ENCODE results near the gene DMD. TPM values are rescaled to one million over a fixed set of nuclear protein-coding genes. Genes with fewer than 3 reads are reported as not detected.

DMD gene
- total and polyA plus RNA-seq, 4 donors = 19.9 to 260 (median 111) TPM

GRCh38 chrX:31706466-31706865, 1504.9 kb downstream of the DMD start:
- ATAC-seq (ENCODE audit: low FRiP score) (no peak), DNase-seq (no peak)
- intact Hi-C loops (cut with DNase I) = no loop called here
- Histone ChIP-seq H3K9me3 (ENCODE audit: control insufficient read depth, low read length) (no peaks in the 10 kb centered on the region), H3K27ac (ENCODE audit: low read depth in 1 of 2, low read length in 2 of 2) (no peak overlapping the region), H3K4me3 (ENCODE audit: low read length in 2 of 2) (no peak overlapping the region), H3K4me1 (ENCODE audit: control insufficient read depth in 1 of 2, insufficient read depth in 2 of 2, low read length in 2 of 2) (no peaks in the 10 kb centered on the region), H3K27me3 (ENCODE audit: control insufficient read depth in 1 of 2, insufficient read depth in 2 of 2, low read length in 1 of 2) (no peaks in the 10 kb centered on the region), H3K36me3 (ENCODE audit: control insufficient read depth in 1 of 2, insufficient read depth in 2 of 2, low read length in 1 of 2) (no peaks in the 10 kb centered on the region)
- 8 to 18% methylated on average over 4 of the region's 4 CpGs for WGBS, 2 donors

DNA sequence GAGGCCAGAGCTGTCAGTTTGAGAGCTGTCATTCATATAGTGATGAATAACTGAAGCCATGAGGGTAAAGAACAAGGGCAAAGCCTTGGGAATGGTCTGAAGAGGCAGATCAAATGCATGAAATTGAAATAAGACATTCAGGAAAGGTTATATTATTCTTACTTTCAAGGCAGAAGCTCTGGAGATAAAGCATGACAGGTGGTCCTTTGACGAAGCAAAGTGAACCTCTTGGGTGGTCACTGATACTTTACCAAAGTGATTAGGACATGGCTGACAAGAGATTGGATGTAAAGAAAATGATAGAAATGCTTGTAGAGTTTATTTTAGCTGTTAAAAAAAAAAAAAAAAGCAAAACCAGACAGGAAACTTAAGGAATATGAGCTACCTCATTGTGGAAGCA, 1505.5 kb downstream of the DMD start:
- no peak overlapping the region for H3K27ac ChIP-seq (ENCODE audit: low read depth in 1 of 2, low read length in 2 of 2)
- H3K4me3 ChIP-seq (ENCODE audit: low read length in 2 of 2) = no peak overlapping the region
- no peaks in the 10 kb centered on the region for H3K4me1 ChIP-seq (ENCODE audit: control insufficient read depth in 1 of 2, insufficient read depth in 2 of 2, low read length in 2 of 2)
- H3K36me3 ChIP-seq (ENCODE audit: control insufficient read depth in 1 of 2, insufficient read depth in 2 of 2, low read length in 1 of 2) = no peaks in the 10 kb centered on the region
- intact Hi-C loops (cut with DNase I) = no loop called here
- H3K27me3 ChIP-seq (ENCODE audit: control insufficient read depth in 1 of 2, insufficient read depth in 2 of 2, low read length in 1 of 2) = no peaks in the 10 kb centered on the region
- ATAC-seq (ENCODE audit: low FRiP score) (no peak), DNase-seq (no peak)
- H3K9me3 ChIP-seq (ENCODE audit: control insufficient read depth, low read length) = no peaks in the 10 kb centered on the region
- WGBS, 2 donors = 81 to 97% methylated on average over 1 of the region's 1 CpG

- ATAC-seq (ENCODE audit: low FRiP score) (no peak), DNase-seq (no peak)
- no peak overlapping the region for H3K4me3 ChIP-seq (ENCODE audit: low read length in 2 of 2)
- no peaks in the 10 kb centered on the region for H3K27me3 ChIP-seq (ENCODE audit: control insufficient read depth in 1 of 2, insufficient read depth in 2 of 2, low read length in 1 of 2)
- H3K9me3 ChIP-seq (ENCODE audit: control insufficient read depth, low read length) = no peaks in the 10 kb centered on the region
- H3K36me3 ChIP-seq (ENCODE audit: control insufficient read depth in 1 of 2, insufficient read depth in 2 of 2, low read length in 1 of 2) = no peaks in the 10 kb centered on the region
- intact Hi-C loops (cut with DNase I) = no loop called here
- H3K4me1 ChIP-seq (ENCODE audit: control insufficient read depth in 1 of 2, insufficient read depth in 2 of 2, low read length in 2 of 2) = no peaks in the 10 kb centered on the region
- H3K27ac ChIP-seq (ENCODE audit: low read depth in 1 of 2, low read length in 2 of 2) = no peak overlapping the region
- WGBS, 2 donors = 53 to 59% methylated on average over 2 of the region's 2 CpGs
Measured at GRCh38 chrX:31704938-31705337, 1506.4 kb downstream of the DMD start.

- Histone ChIP-seq H3K27ac (ENCODE audit: low read depth in 1 of 2, low read length in 2 of 2) (no peak overlapping the region), H3K9me3 (ENCODE audit: control insufficient read depth, low read length) (no peaks in the 10 kb centered on the region), H3K27me3 (ENCODE audit: control insufficient read depth in 1 of 2, insufficient read depth in 2 of 2, low read length in 1 of 2) (no peaks in the 10 kb centered on the region), H3K4me1 (ENCODE audit: control insufficient read depth in 1 of 2, insufficient read depth in 2 of 2, low read length in 2 of 2) (no peaks in the 10 kb centered on the region), H3K36me3 (ENCODE audit: control insufficient read depth in 1 of 2, insufficient read depth in 2 of 2, low read length in 1 of 2) (no peaks in the 10 kb centered on the region), H3K4me3 (ENCODE audit: low read length in 2 of 2) (no peak overlapping the region)
- no peak for DNase-seq
- intact Hi-C loops (cut with DNase I) = no loop called here
- WGBS, 2 donors = 76 to 81% methylated on average over 2 of the region's 2 CpGs
- ATAC-seq (ENCODE audit: low FRiP score) = no peak
Measured at GRCh38 chrX:31702222-31702621, 1509.1 kb downstream of the DMD start.

DNA sequence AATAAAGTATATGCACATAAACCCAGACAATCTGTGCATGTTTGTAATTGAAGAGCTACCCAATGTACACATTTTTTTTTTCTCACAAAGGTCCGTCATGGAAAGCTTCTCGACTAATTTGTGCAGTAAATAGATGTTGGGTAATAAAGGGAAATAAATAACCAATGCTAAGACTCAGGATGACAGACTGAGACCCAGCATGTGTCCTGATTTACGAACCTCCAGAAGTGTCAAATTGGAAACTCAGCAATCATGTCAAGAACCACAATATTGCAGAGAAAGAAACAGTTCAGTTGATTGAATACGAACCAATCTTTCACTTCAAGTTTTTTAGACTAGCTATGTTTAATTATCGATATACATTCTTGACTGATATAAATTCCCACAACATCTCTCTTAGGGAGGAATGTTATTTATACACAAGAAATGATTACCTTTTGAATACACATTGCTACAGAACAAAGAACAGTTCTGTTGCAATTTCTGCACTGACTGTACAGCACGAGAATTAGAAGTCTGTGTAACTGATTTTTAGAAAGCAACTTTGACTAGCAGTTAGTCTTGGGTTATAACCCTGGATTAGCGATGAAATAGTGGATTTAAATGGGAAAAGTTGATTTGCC, 1513.9 kb downstream of the DMD start:
- 68 to 88% methylated on average over 7 of the region's 7 CpGs for WGBS, 2 donors
- no peak for DNase-seq
- ATAC-seq (ENCODE audit: low FRiP score) = no peak
- Histone ChIP-seq H3K27me3 (ENCODE audit: control insufficient read depth in 1 of 2, insufficient read depth in 2 of 2, low read length in 1 of 2) (no peaks in the 10 kb centered on the region), H3K4me1 (ENCODE audit: control insufficient read depth in 1 of 2, insufficient read depth in 2 of 2, low read length in 2 of 2) (no peaks in the 10 kb centered on the region), H3K4me3 (ENCODE audit: low read length in 2 of 2) (no peak overlapping the region), H3K27ac (ENCODE audit: low read depth in 1 of 2, low read length in 2 of 2) (no peak overlapping the region), H3K9me3 (ENCODE audit: control insufficient read depth, low read length) (no peaks in the 10 kb centered on the region), H3K36me3 (ENCODE audit: control insufficient read depth in 1 of 2, insufficient read depth in 2 of 2, low read length in 1 of 2) (no peaks in the 10 kb centered on the region)
- intact Hi-C loops (cut with DNase I) = no loop called here

- no peak overlapping the region for H3K4me3 ChIP-seq (ENCODE audit: low read length in 2 of 2)
- DNase-seq (no peak), ATAC-seq (ENCODE audit: low FRiP score) (no peak)
- H3K27ac ChIP-seq (ENCODE audit: low read depth in 1 of 2, low read length in 2 of 2) = no peak overlapping the region
- H3K27me3 ChIP-seq (ENCODE audit: control insufficient read depth in 1 of 2, insufficient read depth in 2 of 2, low read length in 1 of 2) = no peaks in the 10 kb centered on the region
- intact Hi-C loops (cut with DNase I) = no loop called here
- no peaks in the 10 kb centered on the region for H3K9me3 ChIP-seq (ENCODE audit: control insufficient read depth, low read length)
- no peaks in the 10 kb centered on the region for H3K36me3 ChIP-seq (ENCODE audit: control insufficient read depth in 1 of 2, insufficient read depth in 2 of 2, low read length in 1 of 2)
- H3K4me1 ChIP-seq (ENCODE audit: control insufficient read depth in 1 of 2, insufficient read depth in 2 of 2, low read length in 2 of 2) = no peaks in the 10 kb centered on the region
Measured at GRCh38 chrX:31679861-31680260, 1531.5 kb downstream of the DMD start.

GRCh38 chrX:31670245-31670644, 1541.1 kb downstream of the DMD start:
- ATAC-seq (ENCODE audit: low FRiP score) = no peak
- intact Hi-C loops (cut with DNase I) = no loop called here

DNA sequence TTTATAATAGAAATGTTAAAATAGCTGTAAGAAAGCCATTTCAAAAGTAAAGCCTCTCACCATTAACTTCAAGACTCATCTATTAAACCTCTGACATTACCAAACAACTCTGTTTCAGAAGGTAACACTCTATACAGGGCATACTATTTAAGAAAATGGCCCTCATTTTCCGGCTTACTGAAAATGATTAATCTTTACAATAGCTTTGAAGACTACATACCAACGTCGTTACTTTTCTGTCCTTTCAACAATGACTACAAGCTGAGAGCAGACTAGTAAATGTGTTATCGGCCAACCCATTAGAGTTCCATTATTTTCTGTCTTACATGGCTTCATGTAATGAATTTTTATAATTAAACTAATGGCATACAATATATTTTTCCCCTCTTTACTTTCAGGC, 1545.9 kb downstream of the DMD start:
- Histone ChIP-seq H3K9me3 (ENCODE audit: control insufficient read depth, low read length) (no peaks in the 10 kb centered on the region), H3K36me3 (ENCODE audit: control insufficient read depth in 1 of 2, insufficient read depth in 2 of 2, low read length in 1 of 2) (no peaks in the 10 kb centered on the region), H3K4me1 (ENCODE audit: control insufficient read depth in 1 of 2, insufficient read depth in 2 of 2, low read length in 2 of 2) (no peaks in the 10 kb centered on the region), H3K4me3 (ENCODE audit: low read length in 2 of 2) (no peak overlapping the region), H3K27ac (ENCODE audit: low read depth in 1 of 2, low read length in 2 of 2) (no peak overlapping the region), H3K27me3 (ENCODE audit: control insufficient read depth in 1 of 2, insufficient read depth in 2 of 2, low read length in 1 of 2) (no peaks in the 10 kb centered on the region)
- DNase-seq = no peak
- WGBS, 2 donors = 68 to 84% methylated on average over 4 of the region's 4 CpGs
- intact Hi-C loops (cut with DNase I) = no loop called here
- ATAC-seq (ENCODE audit: low FRiP score) = no peak

More at GRCh38 chrX:31670245-31670644, 1541.1 kb downstream of the DMD start:
- Histone ChIP-seq H3K27ac (ENCODE audit: low read depth in 1 of 2, low read length in 2 of 2) (no peak overlapping the region), H3K27me3 (ENCODE audit: control insufficient read depth in 1 of 2, insufficient read depth in 2 of 2, low read length in 1 of 2) (no peaks in the 10 kb centered on the region), H3K36me3 (ENCODE audit: control insufficient read depth in 1 of 2, insufficient read depth in 2 of 2, low read length in 1 of 2) (no peaks in the 10 kb centered on the region), H3K4me1 (ENCODE audit: control insufficient read depth in 1 of 2, insufficient read depth in 2 of 2, low read length in 2 of 2) (no peaks in the 10 kb centered on the region), H3K9me3 (ENCODE audit: control insufficient read depth, low read length) (no peaks in the 10 kb centered on the region), H3K4me3 (ENCODE audit: low read length in 2 of 2) (no peak overlapping the region)
- 81 to 85% methylated on average over 3 of the region's 3 CpGs for WGBS, 2 donors
- no peak for DNase-seq

DNA sequence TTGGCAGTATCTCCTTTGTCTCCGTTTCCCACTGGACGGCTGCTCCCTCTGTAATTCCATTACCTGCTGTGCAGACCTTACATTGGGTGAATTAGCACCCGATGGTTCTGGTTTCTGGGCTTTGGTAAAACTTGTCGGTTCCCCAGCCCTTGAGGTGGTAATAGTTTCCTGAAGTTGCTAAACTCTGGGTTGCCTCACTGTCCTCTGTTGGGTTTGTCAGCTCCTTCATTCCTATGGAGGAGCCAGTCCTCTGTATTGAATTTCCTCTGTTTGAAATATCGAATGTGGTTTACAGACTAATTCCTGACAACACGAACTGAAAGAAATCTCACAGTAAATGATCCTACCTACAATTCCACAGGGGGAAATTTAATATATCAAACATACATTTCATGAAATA, 1548.2 kb downstream of the DMD start:
- DNase-seq = no peak
- WGBS, 2 donors = 76 to 98% methylated on average over 6 of the region's 6 CpGs

More for the DNA sequence above, 1548.2 kb downstream of the DMD start:
- intact Hi-C loops (cut with DNase I) = no loop called here
- no peaks in the 10 kb centered on the region for H3K36me3 ChIP-seq (ENCODE audit: control insufficient read depth in 1 of 2, insufficient read depth in 2 of 2, low read length in 1 of 2)
- H3K27me3 ChIP-seq (ENCODE audit: control insufficient read depth in 1 of 2, insufficient read depth in 2 of 2, low read length in 1 of 2) = no peaks in the 10 kb centered on the region
- no peaks in the 10 kb centered on the region for H3K4me1 ChIP-seq (ENCODE audit: control insufficient read depth in 1 of 2, insufficient read depth in 2 of 2, low read length in 2 of 2)
- H3K27ac ChIP-seq (ENCODE audit: low read depth in 1 of 2, low read length in 2 of 2) = no peak overlapping the region
- no peak for ATAC-seq (ENCODE audit: low FRiP score)
- no peak overlapping the region for H3K4me3 ChIP-seq (ENCODE audit: low read length in 2 of 2)
- no peaks in the 10 kb centered on the region for H3K9me3 ChIP-seq (ENCODE audit: control insufficient read depth, low read length)

Data from aorta (tissue), 5 donors.